ENCODE results near the gene EVPL. TPM values are rescaled to one million over a fixed set of nuclear protein-coding genes. Genes with fewer than 3 reads are reported as not detected.

Gene EVPL
- total RNA-seq, 1 donor from 2014 or later: not detected

GRCh38 chr17:76040376-76040775 is 13.3 kb upstream of the EVPL start:
- intact Hi-C loops (cut with micrococcal nuclease): no loop called here
- Histone ChIP-seq H3K4me3 (no peak overlapping the region), H3K27me3 (ENCODE audit: low read depth) (no peaks in the 10 kb centered on the region), H3K9me3 (replicated peaks) (no peaks in the 10 kb centered on the region), H3K36me3 (peaks cover 76% of the 10 kb centered on the region), H3K27ac (replicated peaks) (no peak overlapping the region), H3K4me1 (peaks cover 6% of the 10 kb centered on the region)
- TF ChIP-seq CTCF (IDR thresholded peaks at IDR 0.05; ENCODE audit: borderline replicate concordance): no peak
- DNase-seq: no peak

GRCh38 chr17:76039121-76039520 is 12.0 kb upstream of the EVPL start:
- no peak for DNase-seq
- Histone ChIP-seq H3K36me3 (peaks cover 64% of the 10 kb centered on the region), H3K27me3 (ENCODE audit: low read depth) (no peaks in the 10 kb centered on the region), H3K27ac (replicated peaks) (no peak overlapping the region), H3K9me3 (replicated peaks) (no peaks in the 10 kb centered on the region), H3K4me3 (no peak overlapping the region), H3K4me1 (peaks cover 6% of the 10 kb centered on the region)
- intact Hi-C loops (cut with micrococcal nuclease): no loop called here
- TF ChIP-seq CTCF (IDR thresholded peaks at IDR 0.05; ENCODE audit: borderline replicate concordance): no peak

GRCh38 chr17:76038050-76038449 is 10.9 kb upstream of the EVPL start:
- TF ChIP-seq CTCF (IDR thresholded peaks at IDR 0.05; ENCODE audit: borderline replicate concordance): no peak
- Histone ChIP-seq H3K9me3 (replicated peaks) (no peaks in the 10 kb centered on the region), H3K36me3 (peaks cover 53% of the 10 kb centered on the region), H3K4me3 (no peak overlapping the region), H3K4me1 (peaks cover 6% of the 10 kb centered on the region), H3K27me3 (ENCODE audit: low read depth) (no peaks in the 10 kb centered on the region), H3K27ac (replicated peaks) (no peak overlapping the region)
- no peak for DNase-seq
- intact Hi-C loops (cut with micrococcal nuclease): no loop called here

- H3K27me3 ChIP-seq (ENCODE audit: low read depth): no peaks in the 10 kb centered on the region
- peaks cover 39% of the 10 kb centered on the region for H3K36me3 ChIP-seq
- DNase-seq: no peak
- no peak overlapping the region for H3K27ac ChIP-seq (replicated peaks)
- no peak for TF ChIP-seq CTCF (IDR thresholded peaks at IDR 0.05; ENCODE audit: borderline replicate concordance)
- H3K4me1 ChIP-seq: peaks cover 6% of the 10 kb centered on the region
- intact Hi-C loops (cut with micrococcal nuclease): no loop called here
- no peaks in the 10 kb centered on the region for H3K9me3 ChIP-seq (replicated peaks)
- H3K4me3 ChIP-seq: no peak overlapping the region
These were observed 9.6 kb upstream of the EVPL start for GRCh38 chr17:76036497-76037261.

- no peak for TF ChIP-seq CTCF (IDR thresholded peaks at IDR 0.05; ENCODE audit: borderline replicate concordance)
- intact Hi-C loops (cut with micrococcal nuclease): no loop called here
- Histone ChIP-seq H3K27me3 (ENCODE audit: low read depth) (no peaks in the 10 kb centered on the region), H3K36me3 (peaks cover 19% of the 10 kb centered on the region), H3K4me1 (peaks cover 10% of the 10 kb centered on the region), H3K4me3 (no peak overlapping the region), H3K27ac (replicated peaks) (no peak overlapping the region), H3K9me3 (replicated peaks) (no peaks in the 10 kb centered on the region)
- no peak for DNase-seq
These were observed 7.6 kb upstream of the EVPL start for GRCh38 chr17:76034428-76035350.
